ENCODE measurements around the gene LKAAEAR1. TPM values are rescaled to one million over a fixed set of nuclear protein-coding genes. Genes with fewer than 3 reads are reported as not detected.

Gene LKAAEAR1
- total RNA-seq, 4 donors from 2014 or later, result 0.81 TPM; not detected in 3

DNA sequence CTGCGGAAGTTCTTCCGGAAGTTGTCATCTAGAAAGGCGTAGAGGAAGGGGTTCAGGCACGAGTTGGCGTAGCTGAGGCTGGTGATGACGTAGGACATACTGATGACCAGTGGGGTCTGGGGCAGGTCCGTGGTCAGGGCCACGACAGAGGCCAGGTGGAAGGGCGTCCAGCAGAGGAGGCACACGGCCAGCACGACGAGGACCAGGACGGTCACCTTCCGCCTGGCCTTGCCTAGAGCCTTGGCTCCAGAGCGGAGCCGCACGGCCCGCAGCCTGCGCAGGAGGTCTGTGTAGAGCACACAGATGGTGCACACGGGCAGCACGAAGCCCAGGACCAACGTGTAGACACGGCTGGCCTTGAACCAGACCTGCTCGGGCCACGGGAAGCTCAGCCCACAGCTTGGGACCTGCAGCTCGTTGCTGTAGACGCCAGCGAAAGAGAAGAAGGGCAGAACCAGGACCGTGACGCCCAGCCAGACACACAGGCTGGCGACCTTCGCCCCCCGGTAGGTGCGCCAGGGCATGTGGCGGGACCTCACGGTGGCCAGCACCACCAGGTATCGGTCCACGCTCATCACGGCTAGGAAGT is 21.7 kb upstream of the LKAAEAR1 start:
- TF ChIP-seq POLR2AphosphoS5 (IDR thresholded peaks at IDR 0.05) (no peak), POLR2A (IDR thresholded peaks at IDR 0.05) (no peak), EP300 (IDR thresholded peaks at IDR 0.05) (no peak)
- TF ChIP-seq, protein P1, sequence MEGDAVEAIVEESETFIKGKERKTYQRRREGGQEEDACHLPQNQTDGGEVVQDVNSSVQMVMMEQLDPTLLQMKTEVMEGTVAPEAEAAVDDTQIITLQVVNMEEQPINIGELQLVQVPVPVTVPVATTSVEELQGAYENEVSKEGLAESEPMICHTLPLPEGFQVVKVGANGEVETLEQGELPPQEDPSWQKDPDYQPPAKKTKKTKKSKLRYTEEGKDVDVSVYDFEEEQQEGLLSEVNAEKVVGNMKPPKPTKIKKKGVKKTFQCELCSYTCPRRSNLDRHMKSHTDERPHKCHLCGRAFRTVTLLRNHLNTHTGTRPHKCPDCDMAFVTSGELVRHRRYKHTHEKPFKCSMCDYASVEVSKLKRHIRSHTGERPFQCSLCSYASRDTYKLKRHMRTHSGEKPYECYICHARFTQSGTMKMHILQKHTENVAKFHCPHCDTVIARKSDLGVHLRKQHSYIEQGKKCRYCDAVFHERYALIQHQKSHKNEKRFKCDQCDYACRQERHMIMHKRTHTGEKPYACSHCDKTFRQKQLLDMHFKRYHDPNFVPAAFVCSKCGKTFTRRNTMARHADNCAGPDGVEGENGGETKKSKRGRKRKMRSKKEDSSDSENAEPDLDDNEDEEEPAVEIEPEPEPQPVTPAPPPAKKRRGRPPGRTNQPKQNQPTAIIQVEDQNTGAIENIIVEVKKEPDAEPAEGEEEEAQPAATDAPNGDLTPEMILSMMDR (IDR thresholded peaks at IDR 0.05), result no peak
- H3K9me3 ChIP-seq, result no peaks in the 10 kb centered on the region
- H3K36me3 ChIP-seq, result no peaks in the 10 kb centered on the region
- 86 to 95% methylated on average over 10 to 15 of the region's 39 CpGs for WGBS, 2 donors (ENCODE audit: low coverage in 1 of 2)
- no peak for ATAC-seq
- peaks cover 0 to 13% (median 7%) of the 10 kb centered on the region in 3 donors for H3K4me1 ChIP-seq
- peaks cover 75% of the 10 kb centered on the region for H3K27me3 ChIP-seq
- no peak overlapping the region for H3K4me3 ChIP-seq
- no peak overlapping the region for H3K27ac ChIP-seq

DNA sequence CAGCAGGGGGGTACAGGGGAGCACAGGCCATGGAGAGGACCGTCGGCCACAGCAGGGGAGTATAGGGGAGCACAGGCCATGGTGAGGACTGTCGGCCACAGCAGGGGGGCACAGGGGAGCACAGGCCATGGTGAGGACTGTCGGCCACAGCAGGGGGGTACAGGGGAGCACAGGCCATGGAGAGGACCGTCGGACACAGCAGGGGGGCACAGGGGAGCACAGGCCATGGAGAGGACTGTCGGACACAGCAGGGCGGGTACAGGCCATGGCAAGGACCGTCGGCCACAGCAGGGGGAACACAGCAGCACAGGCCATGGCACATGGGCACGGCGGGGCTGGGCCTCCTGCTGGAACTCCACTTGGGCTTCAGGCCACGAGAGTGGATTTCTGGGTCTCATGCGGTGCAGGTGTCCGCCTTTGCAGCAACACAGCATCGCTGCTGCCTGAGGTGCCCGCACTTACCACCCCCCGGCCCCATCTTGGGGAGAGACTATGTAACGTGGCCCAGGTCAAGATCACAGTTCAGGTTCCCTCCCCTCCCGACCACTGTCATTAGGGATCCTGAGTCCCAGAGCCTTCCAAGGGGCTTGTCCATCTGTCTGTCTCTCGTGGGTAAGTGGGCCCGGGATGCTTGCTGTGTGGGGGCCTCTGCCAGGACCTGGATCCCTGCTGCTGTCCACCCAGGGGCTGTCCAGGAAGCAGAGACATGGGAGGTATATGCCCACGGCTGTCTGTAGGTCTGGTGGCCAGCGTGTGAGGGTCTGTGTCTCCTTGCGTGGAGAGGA is 20.7 kb upstream of the LKAAEAR1 start:
- no peak for ATAC-seq
- Histone ChIP-seq H3K4me1 (peaks cover 0 to 13% (median 7%) of the 10 kb centered on the region in 3 donors), H3K27ac (no peak overlapping the region), H3K9me3 (no peaks in the 10 kb centered on the region), H3K36me3 (no peaks in the 10 kb centered on the region), H3K4me3 (no peak overlapping the region), H3K27me3 (peaks cover 86% of the 10 kb centered on the region)
- no peak for TF ChIP-seq POLR2A (IDR thresholded peaks at IDR 0.05)
- no peak for TF ChIP-seq EP300 (IDR thresholded peaks at IDR 0.05)
- 61% methylated on average over 4 of the region's 25 CpGs; no CpG with 5 or more reads in 1 of the 2 donors for whole genome bisulfite sequencing, 2 donors (ENCODE audit: low coverage in 1 of 2)

DNA sequence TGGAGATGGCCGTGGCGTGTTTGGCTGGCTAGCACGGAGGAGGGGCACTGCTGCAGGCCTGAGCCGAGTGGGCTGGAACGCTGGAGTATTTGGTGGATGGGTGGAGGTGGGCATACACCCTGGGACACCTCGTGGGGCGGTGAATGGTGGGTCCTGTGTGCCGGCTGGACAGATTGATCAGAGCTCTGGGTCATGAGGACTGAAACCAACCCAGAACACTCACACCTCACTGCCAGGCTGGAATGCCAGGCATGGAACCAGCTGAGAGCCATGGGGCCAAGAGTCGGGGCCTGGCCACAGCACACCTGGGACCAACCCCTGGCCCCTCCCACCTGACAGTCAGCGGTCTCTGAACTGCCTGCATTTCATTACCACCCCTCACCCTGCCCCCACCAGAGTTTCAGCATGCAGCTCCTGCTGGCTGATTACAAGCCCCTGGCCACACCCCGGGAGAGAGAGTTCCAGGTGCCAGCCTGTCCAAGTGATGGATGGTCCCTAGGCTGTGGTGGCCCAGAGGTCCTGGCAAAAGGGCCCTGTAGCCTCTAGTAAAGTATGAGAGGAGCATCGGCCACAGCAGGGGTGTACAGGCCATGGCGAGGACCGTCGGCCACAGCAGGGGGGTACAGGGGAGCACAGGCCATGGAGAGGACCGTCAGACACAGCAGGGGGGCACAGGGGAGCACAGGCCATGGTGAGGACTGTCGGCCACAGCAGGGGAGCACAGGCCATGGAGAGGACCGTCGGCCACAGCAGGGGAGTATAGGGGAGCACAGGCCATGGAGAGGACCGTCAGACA is 19.9 kb upstream of the LKAAEAR1 start:
- H3K4me1 ChIP-seq, result peaks cover 0 to 13% (median 7%) of the 10 kb centered on the region in 3 donors
- H3K27me3 ChIP-seq, result peaks cover 91% of the 10 kb centered on the region
- ATAC-seq, result no peak
- TF ChIP-seq POLR2AphosphoS5 (IDR thresholded peaks at IDR 0.05), result no peak
- TF ChIP-seq EP300 (IDR thresholded peaks at IDR 0.05), result no peak
- no peak for TF ChIP-seq POLR2A (IDR thresholded peaks at IDR 0.05)
- TF ChIP-seq, protein P1 (IDR thresholded peaks at IDR 0.05), result no peak
- no peaks in the 10 kb centered on the region for H3K9me3 ChIP-seq
- H3K4me3 ChIP-seq, result no peak overlapping the region
- 64 to 69% methylated on average over 8 to 9 of the region's 20 CpGs for WGBS, 2 donors (ENCODE audit: low coverage in 1 of 2)
- no peak overlapping the region for H3K27ac ChIP-seq
- H3K36me3 ChIP-seq, result no peaks in the 10 kb centered on the region

DNA sequence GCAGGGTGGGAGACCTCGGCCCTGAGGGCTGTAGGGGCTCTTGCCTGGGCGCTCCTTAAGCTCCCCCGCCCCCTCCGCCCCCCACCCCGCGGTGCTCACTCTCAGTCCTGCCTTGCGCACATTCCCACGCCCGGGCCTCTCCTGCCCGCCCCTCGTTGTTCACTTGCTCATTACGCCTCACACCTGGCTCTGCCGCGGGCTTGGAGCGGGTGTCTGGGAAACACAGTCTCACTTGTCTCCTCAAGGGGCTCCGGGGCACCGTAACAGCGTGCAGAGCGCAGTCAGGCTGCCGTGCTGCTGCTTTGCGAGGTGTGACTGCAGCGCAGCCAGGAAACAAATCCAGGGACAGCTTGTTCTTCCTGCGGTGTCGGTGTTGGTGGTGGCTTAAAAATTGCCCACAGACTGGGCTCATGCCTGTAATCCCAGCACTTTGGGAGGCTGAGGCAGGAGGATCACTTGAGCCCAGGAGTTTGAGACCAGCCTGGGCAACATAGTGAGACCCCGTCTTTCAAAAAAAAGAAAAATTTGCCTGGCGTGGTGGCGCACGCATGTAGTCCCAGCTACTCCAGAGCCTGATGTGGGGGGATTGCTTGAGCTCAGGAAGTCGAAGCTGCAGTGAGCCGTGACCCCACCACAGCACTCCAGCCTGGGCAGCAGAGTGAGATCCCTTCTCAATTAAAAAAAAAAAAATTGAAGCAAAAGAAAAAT is 18.6 kb upstream of the LKAAEAR1 start:
- Histone ChIP-seq H3K27ac (no peak overlapping the region), H3K27me3 (peaks cover 96% of the 10 kb centered on the region), H3K4me3 (peak overlapping the region in 1 of 2 donors; percentile 49), H3K36me3 (no peaks in the 10 kb centered on the region), H3K4me1 (peaks cover 0 to 13% (median 7%) of the 10 kb centered on the region in 3 donors), H3K9me3 (no peaks in the 10 kb centered on the region)
- ATAC-seq, result no peak
- 67 to 90% methylated on average over 2 to 4 of the region's 30 CpGs for WGBS, 2 donors (ENCODE audit: low coverage in 1 of 2)
- TF ChIP-seq, protein P1 (IDR thresholded peaks at IDR 0.05), result no peak
- TF ChIP-seq POLR2AphosphoS5 (IDR thresholded peaks at IDR 0.05) (no peak), EP300 (IDR thresholded peaks at IDR 0.05) (no peak), POLR2A (IDR thresholded peaks at IDR 0.05) (no peak)
